Stomach (tissue), 4 donors: ENCODE results near the gene AMD1.

ENCODE experiments used
- EP300 ChIP-seq: sonication (generic); formaldehyde crosslinking; IDR thresholded peaks from one replicate; pipeline ENCODE4 v1.6.1; 2017; ENCODE audit warnings: antibody characterized with exemption
- TF ChIP-seq, protein P1 (sequence below), 7 experiments: fragments of 450-650 bp in 4 of 7; fragments of 200-600 bp in 3 of 7; sonication (generic) in 3 of 7; IDR thresholded peaks; one replicate each; pipeline ENCODE4 v1.5.1; 2016 to 2019; ENCODE audit warnings: antibody characterized with exemption in 7 of 7, control low read depth in 2 of 7, mild to moderate bottlenecking in 1 of 7

DNA sequence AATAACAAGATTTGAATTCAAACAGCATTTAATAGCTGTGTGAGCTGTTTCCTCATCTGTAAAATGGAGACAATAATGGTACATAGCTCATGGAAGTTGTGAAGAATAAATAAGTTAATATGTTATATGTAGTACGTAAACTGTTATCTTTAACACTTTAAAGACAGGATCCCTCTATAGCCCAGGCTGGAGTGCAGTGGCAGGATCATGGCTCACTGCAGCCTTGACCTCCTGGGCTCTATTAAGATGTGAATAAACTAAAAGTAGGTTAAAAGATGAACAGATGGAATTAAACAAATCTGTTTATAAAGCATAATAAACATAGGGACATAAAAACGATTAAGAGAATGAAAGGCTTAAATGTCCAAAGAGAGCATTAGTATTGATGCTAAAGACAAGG is 3.0 kb downstream of the AMD1 start:
- no peak for TF ChIP-seq EP300
- TF ChIP-seq, protein P1, sequence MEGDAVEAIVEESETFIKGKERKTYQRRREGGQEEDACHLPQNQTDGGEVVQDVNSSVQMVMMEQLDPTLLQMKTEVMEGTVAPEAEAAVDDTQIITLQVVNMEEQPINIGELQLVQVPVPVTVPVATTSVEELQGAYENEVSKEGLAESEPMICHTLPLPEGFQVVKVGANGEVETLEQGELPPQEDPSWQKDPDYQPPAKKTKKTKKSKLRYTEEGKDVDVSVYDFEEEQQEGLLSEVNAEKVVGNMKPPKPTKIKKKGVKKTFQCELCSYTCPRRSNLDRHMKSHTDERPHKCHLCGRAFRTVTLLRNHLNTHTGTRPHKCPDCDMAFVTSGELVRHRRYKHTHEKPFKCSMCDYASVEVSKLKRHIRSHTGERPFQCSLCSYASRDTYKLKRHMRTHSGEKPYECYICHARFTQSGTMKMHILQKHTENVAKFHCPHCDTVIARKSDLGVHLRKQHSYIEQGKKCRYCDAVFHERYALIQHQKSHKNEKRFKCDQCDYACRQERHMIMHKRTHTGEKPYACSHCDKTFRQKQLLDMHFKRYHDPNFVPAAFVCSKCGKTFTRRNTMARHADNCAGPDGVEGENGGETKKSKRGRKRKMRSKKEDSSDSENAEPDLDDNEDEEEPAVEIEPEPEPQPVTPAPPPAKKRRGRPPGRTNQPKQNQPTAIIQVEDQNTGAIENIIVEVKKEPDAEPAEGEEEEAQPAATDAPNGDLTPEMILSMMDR (IDR thresholded peaks at IDR 0.05): no peak
